Kidney glomerular epithelial cell (primary cell): Measurements from ENCODE around the gene NCAM1.

ENCODE experiments used
- DNase-seq: peaks from one replicate; lab custom pipeline; 2025; lab: John Stamatoyannopoulos, UW

The NCAM1 gene

GRCh38 chr11:113133071-113133470 is 171.9 kb downstream of the NCAM1 start:
- DNase-seq: no peak

DNA sequence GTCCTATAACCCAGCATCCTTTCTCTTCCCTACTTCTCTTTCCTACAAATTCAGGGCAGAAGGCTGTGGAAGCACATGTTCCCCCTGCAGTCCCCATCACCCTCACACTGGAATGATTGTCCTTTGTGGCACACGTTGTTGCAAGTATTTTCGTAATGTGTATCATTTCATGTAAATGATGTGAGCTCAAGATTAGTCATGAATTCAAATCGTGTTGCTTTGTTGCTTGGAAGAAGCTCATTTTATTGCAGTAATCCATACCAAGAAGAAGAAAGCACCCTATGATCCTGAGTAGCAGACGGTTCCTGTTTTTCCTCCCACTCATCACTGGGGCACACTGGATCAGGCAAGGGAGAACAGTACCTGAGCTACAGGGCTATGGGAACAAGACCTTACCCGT is 173.4 kb downstream of the NCAM1 start:
- DNase-seq: no peak

GRCh38 chr11:113137713-113138529 is 176.7 kb downstream of the NCAM1 start:
- DNase-seq: no peak

DNA sequence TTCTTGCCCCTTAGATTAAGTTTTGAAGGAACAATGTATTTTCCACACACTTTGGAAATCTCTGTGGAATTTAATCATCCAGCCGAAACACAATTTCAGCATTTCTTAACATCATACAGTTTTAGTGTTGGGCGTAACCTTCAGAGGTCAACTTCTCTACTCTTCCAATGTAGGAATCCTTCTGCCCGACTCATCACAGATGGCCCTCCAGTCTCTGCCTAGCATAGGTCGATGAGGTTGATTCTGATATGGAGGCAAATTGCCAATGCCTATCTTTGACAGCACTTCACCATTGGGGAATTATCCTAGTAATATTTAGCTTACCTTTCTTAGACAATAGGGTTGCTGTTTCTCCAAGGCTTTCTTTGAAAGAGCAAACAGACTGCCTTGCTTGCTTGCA is 177.5 kb downstream of the NCAM1 start:
- no peak for DNase-seq

DNA sequence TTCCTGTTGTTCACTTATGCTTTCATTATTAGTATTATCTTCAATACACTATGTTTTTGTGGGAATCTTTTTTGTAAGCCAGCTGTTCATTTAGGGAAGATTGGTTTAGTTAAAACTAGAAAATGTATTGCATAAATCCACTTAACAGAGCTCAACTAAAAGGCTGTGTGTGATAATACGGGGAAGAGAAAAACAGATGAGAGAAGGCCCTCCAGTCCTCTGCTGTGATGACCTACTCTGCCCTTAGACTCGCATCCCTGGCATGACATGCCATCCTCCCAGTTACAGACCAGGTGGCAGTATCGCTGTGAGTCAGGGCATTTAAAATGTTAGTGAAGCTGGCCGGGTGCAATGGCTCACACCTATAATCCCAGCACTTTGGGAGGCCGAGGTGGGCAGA is 179.8 kb downstream of the NCAM1 start:
- DNase-seq: no peak

- DNase-seq: no peak
These were observed 181.3 kb downstream of the NCAM1 start for GRCh38 chr11:113142508-113142907.

GRCh38 chr11:113147249-113147648 is 186.0 kb downstream of the NCAM1 start:
- no peak for DNase-seq

DNA sequence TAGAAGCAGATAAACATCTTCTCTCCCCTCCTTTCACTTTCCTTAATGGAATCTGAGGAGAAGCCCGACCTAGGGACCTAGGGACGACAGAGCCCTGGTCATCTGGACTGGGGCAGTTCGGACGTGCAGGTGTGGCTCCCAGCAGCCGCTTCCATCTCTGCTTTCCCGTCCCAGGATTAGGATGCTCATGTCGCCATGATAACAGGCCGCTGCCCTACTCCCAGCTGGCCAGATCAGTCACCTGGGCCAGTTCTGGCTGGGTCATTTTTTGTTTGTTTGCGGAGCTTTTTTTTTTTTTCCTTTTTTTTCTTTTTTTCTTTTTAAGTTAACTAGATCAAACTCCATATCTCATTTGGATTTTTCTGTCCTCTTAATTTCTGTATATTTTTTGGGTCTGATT is 186.9 kb downstream of the NCAM1 start:
- no peak for DNase-seq

- DNase-seq: no peak
These were observed 187.4 kb downstream of the NCAM1 start for GRCh38 chr11:113148652-113149051.

GRCh38 chr11:113151521-113151920 is 190.3 kb downstream of the NCAM1 start:
- DNase-seq: no peak

GRCh38 chr11:113152500-113152899 is 191.3 kb downstream of the NCAM1 start:
- no peak for DNase-seq

DNA sequence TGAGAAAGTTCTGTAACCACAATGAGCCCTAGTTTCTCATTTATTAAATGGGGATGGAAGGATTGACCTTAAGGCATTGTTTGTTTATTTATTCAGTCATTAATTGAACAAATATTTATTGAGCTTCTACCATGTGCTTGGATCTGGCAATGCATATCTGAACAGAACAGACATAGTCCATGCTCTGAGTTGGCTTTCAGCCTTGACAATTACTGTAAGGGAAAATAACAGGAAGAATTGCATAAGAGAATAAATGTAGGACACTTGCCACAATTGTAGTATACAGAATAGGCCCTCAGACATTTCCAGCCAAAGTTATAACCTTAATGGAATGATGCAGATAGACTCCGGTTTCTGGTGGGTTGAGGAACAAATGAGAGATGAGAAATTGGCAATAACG is 192.6 kb downstream of the NCAM1 start:
- DNase-seq: no peak

DNA sequence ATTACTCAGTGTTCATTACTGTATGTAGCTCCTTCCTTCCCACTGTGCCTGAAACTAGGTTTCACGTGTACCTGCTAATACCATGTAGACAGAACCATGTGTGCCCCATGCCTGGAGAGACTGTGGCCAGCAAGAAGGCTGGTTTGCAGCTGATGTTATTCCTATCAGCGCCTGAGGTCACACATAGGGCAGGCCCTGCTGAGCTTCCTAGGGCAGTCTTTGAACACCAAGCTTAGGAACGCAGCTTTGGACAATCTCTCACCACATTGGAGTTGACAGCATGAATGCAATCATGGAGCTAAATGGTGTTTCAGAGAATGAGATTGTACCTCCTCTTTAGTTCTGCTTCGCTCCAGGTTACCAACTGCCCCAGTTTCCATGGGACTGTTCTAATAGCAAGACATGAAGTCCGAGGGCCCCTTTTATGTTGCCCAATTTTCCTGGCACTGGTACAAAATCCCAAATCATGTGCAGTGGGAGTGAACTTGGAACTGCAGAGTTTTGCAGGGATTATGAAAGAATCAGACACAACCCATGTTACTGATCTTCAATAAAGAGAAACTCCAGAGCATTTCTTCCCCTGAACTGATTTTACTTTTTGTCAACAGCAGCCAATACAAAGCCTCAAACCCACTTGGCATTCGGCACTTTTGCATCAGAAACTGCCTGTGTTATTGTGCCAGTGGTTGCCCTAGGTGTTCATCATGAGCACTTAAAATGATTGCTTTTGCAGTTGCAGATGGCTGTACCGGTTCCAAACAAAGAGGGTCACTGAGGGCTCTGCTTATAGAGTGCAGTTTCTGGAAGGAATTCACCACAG is 199.0 kb downstream of the NCAM1 start:
- no peak for DNase-seq

DNA sequence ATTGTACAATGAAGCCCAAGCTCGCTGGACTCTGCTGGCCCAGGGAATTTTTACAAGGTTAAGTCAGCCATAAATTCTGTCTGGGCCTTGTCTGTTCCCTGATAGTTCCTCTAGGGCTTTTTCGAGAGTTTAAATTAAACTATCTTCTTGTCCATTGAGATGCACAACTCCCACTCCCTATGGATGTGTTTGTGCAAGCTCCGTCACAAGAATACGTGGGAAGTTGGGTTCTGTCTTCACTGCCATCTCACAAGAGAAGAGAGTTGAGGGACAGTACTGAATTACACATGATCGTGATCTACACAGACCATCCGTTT is 199.5 kb downstream of the NCAM1 start:
- DNase-seq: no peak

DNA sequence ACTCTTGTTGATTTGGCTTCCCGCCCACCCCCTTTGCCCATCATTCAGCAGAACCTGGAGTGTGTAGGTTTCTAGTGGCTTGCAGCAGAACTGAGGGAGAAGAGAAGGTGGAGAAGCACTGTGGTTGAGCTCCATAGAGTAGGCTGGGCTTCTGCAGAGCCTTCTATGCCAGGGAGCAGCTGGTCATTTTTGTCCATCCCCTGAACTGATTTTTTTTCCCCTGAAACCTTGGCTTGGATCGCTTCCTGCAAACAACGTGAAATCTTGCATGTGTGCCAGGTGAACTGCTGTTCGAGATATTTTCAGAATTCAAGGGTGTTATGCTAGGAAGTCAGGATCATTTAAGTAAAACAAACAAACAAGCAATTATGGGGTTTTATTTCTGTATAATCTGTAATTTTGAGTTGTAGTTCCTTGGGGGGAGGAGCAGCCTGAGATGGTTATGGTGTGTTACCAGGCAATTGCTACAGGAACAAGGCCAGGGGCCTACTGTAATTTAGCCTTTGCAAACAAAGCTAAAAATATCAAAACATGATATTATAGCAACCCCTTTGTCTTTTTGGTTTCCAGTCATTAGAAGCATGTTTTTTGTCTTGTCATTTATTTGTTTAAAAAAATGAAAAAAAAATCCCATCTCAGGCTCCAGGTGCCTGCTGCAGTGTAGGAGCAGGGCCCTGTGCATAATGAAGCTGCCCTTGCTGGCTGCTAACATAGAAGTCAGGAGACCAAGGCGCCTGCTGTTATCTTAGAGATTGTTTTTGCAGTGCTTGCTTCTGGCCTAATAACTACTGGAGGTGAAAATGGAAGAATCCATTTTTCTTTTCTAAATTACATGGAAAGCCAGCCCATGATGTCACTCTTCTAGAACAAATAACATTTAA is 200.7 kb downstream of the NCAM1 start:
- DNase-seq: no peak

DNA sequence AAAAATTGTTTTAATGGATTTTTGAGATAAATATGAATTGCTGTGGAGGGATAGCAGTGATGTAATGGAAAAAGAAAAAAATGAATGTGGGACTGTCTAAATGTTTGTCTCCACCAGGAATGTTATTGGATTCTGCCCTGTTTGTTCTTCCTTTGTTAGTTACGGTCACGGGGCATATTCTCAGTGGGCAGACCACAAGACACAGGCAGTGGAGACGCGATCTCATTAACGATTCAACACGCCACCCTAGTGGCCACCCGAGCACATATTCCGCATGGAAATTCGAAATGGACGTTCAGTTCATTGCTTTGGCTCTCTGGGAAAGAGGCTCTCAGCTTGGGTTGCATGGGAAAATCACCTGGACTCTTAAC is 201.4 kb downstream of the NCAM1 start:
- no peak for DNase-seq

DNA sequence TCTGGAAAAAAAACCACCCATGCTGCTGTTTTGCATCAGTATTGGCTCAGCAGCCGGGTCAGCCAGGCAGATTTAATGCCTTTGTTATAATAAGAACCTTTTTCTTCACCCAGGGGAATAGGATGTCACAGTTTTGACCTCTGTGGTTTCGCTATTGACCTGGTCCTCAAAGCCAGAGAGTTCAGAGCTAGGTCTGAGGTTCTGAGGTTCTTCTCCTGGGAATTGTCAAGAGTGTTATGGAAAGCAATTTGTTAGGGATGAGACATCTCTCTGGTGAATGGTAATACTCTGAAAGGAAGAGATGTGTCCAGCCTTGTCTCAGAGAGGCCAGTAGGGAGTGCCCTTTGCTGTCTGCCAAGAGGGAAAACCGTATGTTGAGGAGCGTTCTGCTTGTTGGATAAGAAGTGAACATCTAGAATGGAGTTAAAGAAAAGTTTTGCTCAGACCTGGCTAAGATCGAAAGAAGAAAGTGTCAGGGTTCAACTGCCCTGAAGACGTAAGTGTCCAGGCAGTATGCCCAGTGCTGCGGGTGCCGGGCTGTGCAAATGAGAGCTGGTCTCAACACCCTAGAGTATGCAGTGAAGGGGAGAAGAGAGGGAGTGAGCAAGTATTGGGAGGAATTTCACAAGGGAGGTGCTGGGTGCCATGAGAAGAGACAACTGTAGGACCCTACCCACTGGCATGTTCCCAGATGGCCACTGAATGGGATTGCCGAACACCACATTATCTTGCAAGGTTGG is 202.2 kb downstream of the NCAM1 start:
- no peak for DNase-seq

- no peak for DNase-seq
These were observed 205.1 kb downstream of the NCAM1 start for GRCh38 chr11:113166280-113166679.

- no peak for DNase-seq
These were observed 206.4 kb downstream of the NCAM1 start for GRCh38 chr11:113167599-113167998.

GRCh38 chr11:113168354-113169342 is 207.4 kb downstream of the NCAM1 start:
- DNase-seq: no peak
